CD4-positive, alpha-beta T cell (primary cell): ENCODE measurements around the gene MIP. TPM values are rescaled to one million over a fixed set of nuclear protein-coding genes. Genes with fewer than 3 reads are reported as not detected.

Source experiments
- ATAC-seq: fragments of 200-7000 bp; cut with Tn5 transposase; one replicate; pipeline ENCODE4 v1.10.0; 2022; ENCODE audit warnings: mild to moderate bottlenecking; ENCODE audit not compliant: poor library complexity
- CTCF ChIA-PET: fragments of 350-600 bp; sonication (Branson Sonifier 250); formaldehyde crosslinking; loops from one replicate; lab custom pipeline; 2021; ENCODE audit warnings: antibody characterized with exemption, inconsistent platforms; lab: Charles Lee
- POLR2A ChIA-PET: fragments of 350-600 bp; sonication (Branson Sonifier 250); formaldehyde crosslinking; loops from one replicate; lab custom pipeline; 2021; ENCODE audit warnings: antibody characterized with exemption, inconsistent platforms; lab: Charles Lee
- DNase-seq, 14 experiments: peaks; one replicate each; pipeline ENCODE4 v3.0.0-alpha.2; 2013 to 2020; ENCODE audit warnings: mixed read lengths in 2 of 14
- H3K27ac ChIP-seq, 2 donors: one replicate each; pipeline versions ENCODE4 v1.5.1 to v1.7.0; 2013; ENCODE audit warnings: low read length in 2 of 2, low read depth in 1 of 2, mild to moderate bottlenecking in 1 of 2
- H3K27me3 ChIP-seq, 2 experiments: 1 replicate in 1 of 2; 2 replicates in 1 of 2; pipeline versions ENCODE4 v1.6.1 to v1.7.0; 2013; ENCODE audit warnings: low read length in 2 of 2, control low read depth in 1 of 2, mild to moderate bottlenecking in 1 of 2, moderate library complexity in 1 of 2; ENCODE audit not compliant: insufficient read depth in 2 of 2, control insufficient read depth in 1 of 2
- H3K36me3 ChIP-seq: one replicate; pipeline ENCODE4 v1.6.1; 2013; ENCODE audit warnings: low read length, control low read depth; ENCODE audit not compliant: insufficient read depth
- H3K4me1 ChIP-seq: one replicate; pipeline ENCODE4 v1.6.1; 2013; ENCODE audit warnings: low read length, control low read depth; ENCODE audit not compliant: insufficient read depth
- H3K4me3 ChIP-seq: one replicate; pipeline ENCODE4 v1.5.1; 2013; ENCODE audit warnings: mild to moderate bottlenecking, low read length, moderate library complexity
- H3K9me3 ChIP-seq, 2 experiments: 1 replicate in 1 of 2; 2 replicates in 1 of 2; pipeline versions ENCODE4 v1.6.1 to v1.7.0; 2013; ENCODE audit warnings: low read length in 2 of 2, mild to moderate bottlenecking in 2 of 2, control low read depth in 1 of 2, moderate library complexity in 1 of 2; ENCODE audit not compliant: control insufficient read depth in 1 of 2, insufficient read depth in 1 of 2
- H3K27ac Mint-ChIP-seq: one replicate; pipeline ENCODE4 v1.8.0; 2020; ENCODE audit warnings: mixed read lengths
- H3K27me3 Mint-ChIP-seq: one replicate; pipeline ENCODE4 v1.8.0; 2021; ENCODE audit warnings: mixed read lengths
- H3K36me3 Mint-ChIP-seq: one replicate; pipeline ENCODE4 v1.8.0; 2021; ENCODE audit warnings: low read depth, mixed read lengths
- H3K4me1 Mint-ChIP-seq: one replicate; pipeline ENCODE4 v1.8.0; 2021; ENCODE audit warnings: low read depth, mixed read lengths
- H3K4me3 Mint-ChIP-seq: one replicate; pipeline ENCODE4 v1.8.0; 2020; ENCODE audit warnings: mild to moderate bottlenecking, mixed read lengths
- H3K9me3 Mint-ChIP-seq: one replicate; pipeline ENCODE4 v1.8.0; 2020; ENCODE audit warnings: mixed read lengths
- intact Hi-C, 2 experiments: fragments of 100-400 bp; cut with DNase I in 1 of 2; cut with micrococcal nuclease in 1 of 2; formaldehyde crosslinking; loops; one replicate each; pipeline versions ENCODE4 v1.15.1 to v1.9.0; 2023 to 2025; cut with DNase I, micrococcal nuclease
- total RNA-seq, 174 experiments: library from RNA in 2 of 174; stranded (reverse) in 2 of 174; gene quantifications; one replicate each; pipeline ENCODE4 v1.2.3 and lab custom pipeline; 2021 to 2026
- TF ChIP-seq, protein P1 (sequence below): fragments of 200-600 bp; IDR thresholded peaks from one replicate; pipeline ENCODE4 v1.8.0; 2022; ENCODE audit warnings: antibody characterized with exemption, mild to moderate bottlenecking

Gene MIP
- total RNA-seq, 2 experiments from 2014 or later, result not detected

DNA sequence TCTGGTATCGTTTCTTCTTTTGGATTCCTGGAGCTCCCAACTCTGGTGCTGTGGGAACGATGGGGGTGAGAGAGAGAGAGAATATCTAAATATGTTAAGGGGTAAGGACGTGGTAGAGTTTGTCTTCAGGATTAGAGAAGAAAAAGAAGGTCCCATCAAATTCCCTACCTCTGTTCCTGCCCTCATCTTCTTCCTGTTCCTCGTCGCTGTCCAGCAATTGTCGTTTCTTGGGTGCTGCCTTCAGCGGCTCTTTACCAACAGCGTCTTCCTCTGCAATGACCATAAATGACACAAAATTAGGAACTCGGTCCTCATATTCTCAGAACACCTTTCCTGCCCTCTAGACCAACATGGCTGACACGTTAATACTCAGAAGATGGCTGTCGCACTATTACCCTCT, 36.7 kb downstream of the MIP start:
- Mint-ChIP-seq H3K4me1 (no peaks in the 10 kb centered on the region), H3K4me3 (no peak overlapping the region), H3K9me3 (no peaks in the 10 kb centered on the region), H3K27ac (no peak overlapping the region), H3K27me3 (no peaks in the 10 kb centered on the region), H3K36me3 (peaks cover 29% of the 10 kb centered on the region)
- H3K4me1 ChIP-seq, result no peaks in the 10 kb centered on the region
- H3K27ac ChIP-seq, result no peak overlapping the region
- no peaks in the 10 kb centered on the region for H3K9me3 ChIP-seq
- TF ChIP-seq, protein P1, sequence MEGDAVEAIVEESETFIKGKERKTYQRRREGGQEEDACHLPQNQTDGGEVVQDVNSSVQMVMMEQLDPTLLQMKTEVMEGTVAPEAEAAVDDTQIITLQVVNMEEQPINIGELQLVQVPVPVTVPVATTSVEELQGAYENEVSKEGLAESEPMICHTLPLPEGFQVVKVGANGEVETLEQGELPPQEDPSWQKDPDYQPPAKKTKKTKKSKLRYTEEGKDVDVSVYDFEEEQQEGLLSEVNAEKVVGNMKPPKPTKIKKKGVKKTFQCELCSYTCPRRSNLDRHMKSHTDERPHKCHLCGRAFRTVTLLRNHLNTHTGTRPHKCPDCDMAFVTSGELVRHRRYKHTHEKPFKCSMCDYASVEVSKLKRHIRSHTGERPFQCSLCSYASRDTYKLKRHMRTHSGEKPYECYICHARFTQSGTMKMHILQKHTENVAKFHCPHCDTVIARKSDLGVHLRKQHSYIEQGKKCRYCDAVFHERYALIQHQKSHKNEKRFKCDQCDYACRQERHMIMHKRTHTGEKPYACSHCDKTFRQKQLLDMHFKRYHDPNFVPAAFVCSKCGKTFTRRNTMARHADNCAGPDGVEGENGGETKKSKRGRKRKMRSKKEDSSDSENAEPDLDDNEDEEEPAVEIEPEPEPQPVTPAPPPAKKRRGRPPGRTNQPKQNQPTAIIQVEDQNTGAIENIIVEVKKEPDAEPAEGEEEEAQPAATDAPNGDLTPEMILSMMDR, result no peak
- POLR2A ChIA-PET, result no interaction called here
- ATAC-seq (no peak), DNase-seq (no peak)
- CTCF ChIA-PET, result no interaction called here
- intact Hi-C loops, result loop anchor here in 1 of 2 experiments (5.0 kb wide), 1 partner anchor 1880 kb away; no protein-coding TSS in a partner anchor
- H3K4me3 ChIP-seq, result no peak overlapping the region
- peaks cover 7% of the 10 kb centered on the region for H3K36me3 ChIP-seq
- no peaks in the 10 kb centered on the region for H3K27me3 ChIP-seq

DNA sequence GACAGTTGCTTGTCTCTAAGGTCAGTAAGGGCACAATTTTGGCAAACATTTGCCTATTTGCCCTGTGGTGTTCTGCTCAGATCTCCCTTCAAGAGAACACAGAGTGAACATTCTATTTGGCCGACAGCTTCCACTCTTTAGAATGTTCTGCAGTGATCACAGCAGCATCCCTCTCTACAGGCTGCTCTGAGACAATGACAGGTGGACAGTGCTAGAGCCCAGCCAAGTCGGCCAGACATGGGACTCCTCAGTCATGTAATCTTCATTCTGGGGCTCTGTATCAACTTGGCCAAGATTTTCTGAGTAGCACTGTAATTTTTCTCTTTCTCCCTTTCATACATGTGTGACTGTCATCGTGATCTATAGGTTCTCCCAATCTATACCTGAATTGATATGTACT, 40.1 kb downstream of the MIP start:
- no peak overlapping the region for H3K4me3 ChIP-seq
- Mint-ChIP-seq H3K4me1 (no peaks in the 10 kb centered on the region), H3K36me3 (peaks cover 13% of the 10 kb centered on the region), H3K9me3 (no peaks in the 10 kb centered on the region), H3K27ac (no peak overlapping the region), H3K27me3 (no peaks in the 10 kb centered on the region), H3K4me3 (no peak overlapping the region)
- no peak overlapping the region for H3K27ac ChIP-seq
- H3K9me3 ChIP-seq, result no peaks in the 10 kb centered on the region
- H3K27me3 ChIP-seq, result no peaks in the 10 kb centered on the region
- peaks cover 3% of the 10 kb centered on the region for H3K36me3 ChIP-seq
- intact Hi-C loops, result no loop called here
- CTCF ChIA-PET, result no interaction called here
- DNase-seq, result no peak
- ATAC-seq, result no peak
- TF ChIP-seq, protein P1, result no peak
- no peaks in the 10 kb centered on the region for H3K4me1 ChIP-seq
- POLR2A ChIA-PET, result no interaction called here

DNA sequence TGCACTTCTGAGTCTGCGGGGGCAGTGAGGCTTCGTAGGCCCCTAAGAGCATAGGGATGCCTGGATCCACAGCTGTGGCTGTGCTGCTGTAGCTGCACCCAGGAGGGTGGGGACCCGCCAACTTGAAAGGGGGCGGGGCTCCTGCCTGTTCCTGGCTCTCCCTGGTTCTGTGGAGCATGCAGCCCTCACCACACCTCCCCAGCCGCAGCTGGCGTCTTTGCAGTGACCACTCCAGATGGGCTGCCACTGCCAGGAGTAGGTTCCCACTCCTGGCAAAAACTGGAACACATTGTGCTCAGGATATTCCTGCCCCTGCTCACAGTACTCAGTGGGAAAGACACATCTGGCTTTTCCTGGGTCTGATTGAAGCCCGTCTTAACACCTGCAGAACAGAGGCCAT, 41.1 kb downstream of the MIP start:
- TF ChIP-seq, protein P1, result no peak
- POLR2A ChIA-PET, result interaction anchor here (0.6 kb wide), 1 partner anchor 121 kb away, joined by 4 read pairs; no protein-coding TSS in a partner anchor
- Mint-ChIP-seq H3K4me1 (no peaks in the 10 kb centered on the region), H3K27me3 (no peaks in the 10 kb centered on the region), H3K36me3 (peaks cover 8% of the 10 kb centered on the region), H3K4me3 (no peak overlapping the region), H3K9me3 (no peaks in the 10 kb centered on the region), H3K27ac (no peak overlapping the region)
- no peak for DNase-seq
- Histone ChIP-seq H3K27ac (no peak overlapping the region), H3K27me3 (no peaks in the 10 kb centered on the region), H3K4me3 (no peak overlapping the region), H3K36me3 (peaks cover 3% of the 10 kb centered on the region), H3K9me3 (no peaks in the 10 kb centered on the region), H3K4me1 (no peaks in the 10 kb centered on the region)
- CTCF ChIA-PET, result no interaction called here
- intact Hi-C loops, result no loop called here
- no peak for ATAC-seq
